HCT116 (cell line): ENCODE measurements around the gene CCKAR.

ENCODE experiments used
- EGR1 ChIP-seq: IDR thresholded peaks from 2 replicates; pipeline ENCODE4 v1.6.1; 2012; ENCODE audit warnings: low read depth
- POLR2A ChIP-seq: IDR thresholded peaks from 2 replicates; pipeline ENCODE4 v1.7.0; 2011; ENCODE audit warnings: borderline replicate concordance; ENCODE audit not compliant: insufficient read depth, insufficient read length; ENCODE audit errors: extremely low read depth

DNA sequence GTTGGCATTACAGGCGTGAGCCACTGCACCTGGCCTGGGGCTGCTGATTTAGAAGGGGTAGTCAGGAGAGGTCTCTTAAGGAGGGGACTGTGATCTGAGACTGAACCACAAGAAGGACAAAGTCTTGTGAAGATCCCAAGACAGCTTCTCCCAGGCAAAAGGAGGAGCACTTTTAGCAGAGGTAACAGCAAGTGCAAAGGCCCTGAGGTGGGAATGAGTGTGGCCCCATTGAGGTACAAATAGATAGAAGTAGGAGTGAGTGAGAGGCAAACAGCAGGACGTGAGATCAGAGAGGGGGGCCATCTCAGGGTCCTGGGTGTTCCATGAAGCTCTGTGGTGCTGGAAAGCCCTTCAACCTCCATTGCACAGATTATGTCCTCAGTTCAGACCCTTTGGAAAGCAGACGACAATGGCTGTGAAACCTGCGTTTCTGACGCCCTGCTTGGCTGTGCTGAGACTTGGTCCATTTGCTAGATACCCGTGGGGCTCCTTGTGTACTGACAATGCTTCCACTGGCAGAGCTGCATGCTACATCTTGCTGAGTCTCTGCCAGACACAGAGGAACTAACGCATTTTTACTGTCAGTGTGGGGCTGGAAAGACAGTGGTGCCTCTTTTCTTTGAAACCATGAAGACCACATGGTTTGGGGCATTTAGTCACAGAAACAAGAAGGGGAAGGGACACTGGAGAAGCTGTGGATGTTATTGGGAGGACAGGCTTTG lies 1.3 kb upstream of the CCKAR start:
- TF ChIP-seq POLR2A (no peak), EGR1 (no peak)
